WERI-Rb-1 (cell line): ENCODE measurements around the gene MGLL.

Experiments
- DNase-seq: peaks from one replicate; pipeline ENCODE4 v3.0.0-alpha.2; 2020
- H3K27ac ChIP-seq: fragments of 250-450 bp; sonication (Bioruptor Pico); 2 replicates; pipeline ENCODE4 v1.5.1; 2020; ENCODE audit warnings: mild to moderate bottlenecking, moderate library complexity
- H3K27me3 ChIP-seq: fragments of 250-450 bp; sonication (Bioruptor Pico); 2 replicates; pipeline ENCODE4 v1.5.1; 2021; ENCODE audit warnings: mild to moderate bottlenecking, low read depth, moderate library complexity; ENCODE audit not compliant: insufficient read depth, severe bottlenecking
- H3K36me3 ChIP-seq: fragments of 250-450 bp; sonication (Bioruptor Pico); 2 replicates; pipeline ENCODE4 v1.5.1; 2020; ENCODE audit warnings: mild to moderate bottlenecking, moderate library complexity
- H3K4me3 ChIP-seq: 2 replicates; pipeline ENCODE4 v1.5.1; 2011; ENCODE audit warnings: low read depth, mild to moderate bottlenecking, control low read depth, low read length
- H3K9me3 ChIP-seq: fragments of 250-450 bp; sonication (Bioruptor Pico); 2 replicates; pipeline ENCODE4 v1.5.1; 2021; ENCODE audit warnings: mild to moderate bottlenecking, moderate library complexity; ENCODE audit not compliant: severe bottlenecking
- TF ChIP-seq, protein P1 (sequence below): IDR thresholded peaks from 2 replicates; pipeline ENCODE4 v1.5.1; 2011; ENCODE audit warnings: low read depth, mild to moderate bottlenecking, control low read depth, inconsistent platforms, low read length

Gene MGLL

DNA sequence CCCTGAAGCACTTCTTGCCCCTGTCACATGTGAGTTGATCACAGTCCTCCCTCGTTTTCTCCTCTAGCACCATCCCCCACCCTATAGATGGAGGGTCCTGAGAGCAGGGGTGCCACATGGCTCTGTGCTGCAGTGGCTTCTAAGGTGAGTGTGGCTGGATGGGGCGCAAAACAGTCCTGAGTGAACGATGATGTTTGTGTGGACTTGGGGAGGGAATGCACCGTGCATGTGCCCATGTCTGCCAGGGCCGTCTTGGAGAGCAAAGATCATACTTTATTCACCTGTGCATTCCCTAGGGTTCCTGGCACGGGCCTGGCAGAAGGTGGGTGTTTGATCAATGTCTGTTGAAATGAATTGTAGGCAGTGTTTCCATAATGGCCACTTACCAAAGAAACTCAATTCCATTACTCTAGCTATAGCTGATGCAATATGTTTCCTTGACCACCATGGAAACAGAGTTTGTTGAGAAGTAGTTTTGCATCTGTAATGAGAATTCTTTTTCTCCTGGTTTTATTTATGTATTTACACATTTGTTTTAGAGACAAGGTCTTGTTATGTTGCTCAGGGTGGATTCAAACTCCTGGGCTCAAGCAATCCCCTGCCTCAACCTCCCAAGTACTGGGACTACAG is 91.5 kb downstream of the MGLL start:
- TF ChIP-seq, protein P1, sequence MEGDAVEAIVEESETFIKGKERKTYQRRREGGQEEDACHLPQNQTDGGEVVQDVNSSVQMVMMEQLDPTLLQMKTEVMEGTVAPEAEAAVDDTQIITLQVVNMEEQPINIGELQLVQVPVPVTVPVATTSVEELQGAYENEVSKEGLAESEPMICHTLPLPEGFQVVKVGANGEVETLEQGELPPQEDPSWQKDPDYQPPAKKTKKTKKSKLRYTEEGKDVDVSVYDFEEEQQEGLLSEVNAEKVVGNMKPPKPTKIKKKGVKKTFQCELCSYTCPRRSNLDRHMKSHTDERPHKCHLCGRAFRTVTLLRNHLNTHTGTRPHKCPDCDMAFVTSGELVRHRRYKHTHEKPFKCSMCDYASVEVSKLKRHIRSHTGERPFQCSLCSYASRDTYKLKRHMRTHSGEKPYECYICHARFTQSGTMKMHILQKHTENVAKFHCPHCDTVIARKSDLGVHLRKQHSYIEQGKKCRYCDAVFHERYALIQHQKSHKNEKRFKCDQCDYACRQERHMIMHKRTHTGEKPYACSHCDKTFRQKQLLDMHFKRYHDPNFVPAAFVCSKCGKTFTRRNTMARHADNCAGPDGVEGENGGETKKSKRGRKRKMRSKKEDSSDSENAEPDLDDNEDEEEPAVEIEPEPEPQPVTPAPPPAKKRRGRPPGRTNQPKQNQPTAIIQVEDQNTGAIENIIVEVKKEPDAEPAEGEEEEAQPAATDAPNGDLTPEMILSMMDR: no peak
- H3K27me3 ChIP-seq: no peaks in the 10 kb centered on the region
- no peaks in the 10 kb centered on the region for H3K36me3 ChIP-seq
- no peak overlapping the region for H3K4me3 ChIP-seq
- no peak for DNase-seq
- H3K9me3 ChIP-seq: no peaks in the 10 kb centered on the region
- no peak overlapping the region for H3K27ac ChIP-seq

GRCh38 chr3:127730171-127730570 is 92.1 kb downstream of the MGLL start:
- Histone ChIP-seq H3K36me3 (no peaks in the 10 kb centered on the region), H3K27me3 (no peaks in the 10 kb centered on the region), H3K9me3 (no peaks in the 10 kb centered on the region), H3K4me3 (no peak overlapping the region), H3K27ac (no peak overlapping the region)
- no peak for DNase-seq
- TF ChIP-seq, protein P1: no peak

DNA sequence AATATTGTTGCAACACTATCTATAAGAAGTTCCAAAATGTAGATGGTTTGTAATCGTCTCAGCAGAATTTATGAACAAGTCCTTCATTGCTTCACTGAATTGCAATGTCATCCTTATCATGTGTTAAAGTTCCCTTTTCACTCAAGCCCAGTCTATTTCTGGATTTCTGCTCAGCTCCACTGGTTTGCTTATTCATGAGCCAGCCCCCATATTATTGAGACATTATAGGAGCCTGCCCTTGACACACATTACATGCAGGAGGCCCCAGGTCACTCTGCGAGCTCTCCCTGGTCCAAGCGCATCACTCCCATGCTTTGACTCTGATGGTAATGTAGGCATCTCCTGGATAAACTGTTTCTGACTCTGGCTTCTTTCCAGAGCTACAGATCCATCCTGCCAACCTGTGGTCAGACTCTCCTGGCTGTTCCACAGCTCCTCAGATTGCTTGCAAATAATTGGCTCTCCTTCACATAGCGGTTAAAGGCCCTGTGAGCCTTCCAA is 92.7 kb downstream of the MGLL start:
- Histone ChIP-seq H3K27ac (no peak overlapping the region), H3K4me3 (no peak overlapping the region), H3K9me3 (no peaks in the 10 kb centered on the region), H3K36me3 (no peaks in the 10 kb centered on the region), H3K27me3 (no peaks in the 10 kb centered on the region)
- TF ChIP-seq, protein P1: no peak
- no peak for DNase-seq

DNA sequence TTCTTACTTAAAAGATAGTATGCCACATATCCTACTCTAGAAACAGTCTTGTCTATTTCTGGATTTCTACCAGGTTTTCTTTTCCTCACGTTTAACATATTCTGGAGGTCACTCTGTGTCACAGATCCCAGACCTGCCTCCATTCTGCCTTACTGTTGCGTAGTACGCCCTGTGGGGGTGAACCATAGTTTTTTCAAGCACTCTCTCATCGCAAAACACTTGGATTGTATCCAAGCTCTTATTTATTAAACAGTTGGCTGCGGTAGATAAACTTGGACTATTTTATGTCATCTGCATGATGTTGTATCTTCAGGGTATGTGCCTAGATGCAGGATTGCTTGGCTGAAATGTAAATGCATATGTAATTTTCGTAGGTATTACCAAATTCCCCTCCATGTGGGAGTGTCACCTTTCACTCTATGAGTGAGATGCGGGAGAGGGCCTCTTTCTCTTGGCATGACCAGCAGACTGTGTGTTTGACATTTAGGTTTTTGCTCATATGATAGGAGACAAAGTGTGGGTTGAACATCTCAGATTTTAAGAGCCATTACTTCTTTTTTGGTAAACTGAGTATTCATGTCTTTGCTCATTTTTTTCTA is 93.8 kb downstream of the MGLL start:
- DNase-seq: no peak
- TF ChIP-seq, protein P1: no peak
- Histone ChIP-seq H3K36me3 (no peaks in the 10 kb centered on the region), H3K27me3 (no peaks in the 10 kb centered on the region), H3K4me3 (no peak overlapping the region), H3K27ac (no peak overlapping the region), H3K9me3 (peaks cover 9% of the 10 kb centered on the region)

DNA sequence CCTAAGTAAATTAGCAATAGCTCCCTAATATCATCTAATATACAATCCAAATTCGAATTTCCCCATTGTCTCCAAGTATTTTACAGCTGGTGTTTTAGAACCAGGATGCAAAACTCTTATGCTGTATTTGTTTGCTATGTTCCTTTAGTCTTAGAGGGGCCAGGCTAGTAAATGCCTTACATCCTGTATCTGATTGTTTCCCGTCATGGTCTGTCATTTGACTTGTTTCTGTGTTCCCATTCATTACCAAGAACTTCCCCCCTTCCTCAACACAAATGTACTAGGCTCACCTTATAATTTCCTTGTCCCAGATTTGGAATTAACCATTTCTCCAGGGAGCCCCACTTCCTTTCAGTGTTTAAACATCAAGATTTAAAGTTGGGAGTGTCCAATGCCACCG is 95.4 kb downstream of the MGLL start:
- TF ChIP-seq, protein P1: no peak
- H3K4me3 ChIP-seq: no peak overlapping the region
- peaks cover 9% of the 10 kb centered on the region for H3K9me3 ChIP-seq
- H3K27me3 ChIP-seq: no peaks in the 10 kb centered on the region
- DNase-seq: no peak
- no peak overlapping the region for H3K27ac ChIP-seq
- H3K36me3 ChIP-seq: no peaks in the 10 kb centered on the region
